Liver (tissue), 3 donors: ENCODE results near the gene HAUS7.

Experiments
- CTCF ChIP-seq: fragments of 150-350 bp; IDR thresholded peaks from 2 replicates; pipeline ENCODE4 v1.5.1; 2017; ENCODE audit warnings: improper control_type of control experiment, low read depth, low read length; ENCODE audit not compliant: missing input control
- FOXA1 ChIP-seq: IDR thresholded peaks from 2 replicates; pipeline ENCODE4 v1.6.1; 2016; ENCODE audit warnings: antibody characterized with exemption
- GABPA ChIP-seq, 2 donors: IDR thresholded peaks in 1 of 2; conservative IDR thresholded peaks in 1 of 2; 2 replicates each; pipeline ENCODE4 v1.6.1; 2016; ENCODE audit warnings: antibody characterized with exemption in 2 of 2, mild to moderate bottlenecking in 1 of 2, moderate library complexity in 1 of 2
- HNF4A ChIP-seq, 2 donors: conservative IDR thresholded peaks; 2 replicates each; pipeline ENCODE4 v1.6.1; 2016; ENCODE audit warnings: antibody characterized with exemption in 2 of 2, mild to moderate bottlenecking in 2 of 2
- JUND ChIP-seq, 2 donors: IDR thresholded peaks; 2 replicates each; pipeline ENCODE4 v1.6.1; 2016; ENCODE audit warnings: antibody characterized with exemption in 2 of 2
- MAX ChIP-seq: IDR thresholded peaks from 2 replicates; pipeline ENCODE4 v1.6.1; 2016; ENCODE audit warnings: antibody characterized with exemption
- RAD21 ChIP-seq, 2 donors: IDR thresholded peaks; 2 replicates each; pipeline ENCODE4 v1.6.1; 2016; ENCODE audit warnings: antibody characterized with exemption in 2 of 2, mild to moderate bottlenecking in 2 of 2
- REST ChIP-seq: IDR thresholded peaks from 2 replicates; pipeline ENCODE4 v1.6.1; 2016; ENCODE audit warnings: antibody characterized with exemption, mild to moderate bottlenecking
- SP1 ChIP-seq: IDR thresholded peaks from 2 replicates; pipeline ENCODE4 v1.6.1; 2018; ENCODE audit warnings: antibody characterized with exemption, mild to moderate bottlenecking
- TAF1 ChIP-seq: conservative IDR thresholded peaks from 2 replicates; pipeline ENCODE4 v1.6.1; 2016; ENCODE audit warnings: antibody characterized with exemption, mild to moderate bottlenecking
- YY1 ChIP-seq: IDR thresholded peaks from 2 replicates; pipeline ENCODE4 v1.6.1; 2016; ENCODE audit warnings: antibody characterized with exemption, mild to moderate bottlenecking
- donor health status: healthy.
- donor health status: healthy.

- TF ChIP-seq TAF1 (no peak), FOXA1 (no peak), HNF4A (conservative IDR thresholded peaks at IDR 0.05) (no peak), CTCF (no peak), JUND (IDR thresholded peaks at IDR 0.05) (no peak), REST (no peak), MAX (no peak), RAD21 (IDR thresholded peaks at IDR 0.05) (no peak), GABPA (IDR thresholded peaks at IDR 0.05 in 1 of 2, conservative IDR thresholded peaks at IDR 0.05 in 1 of 2) (no peak), SP1 (no peak), YY1 (no peak)
Observed at GRCh38 chrX:153517423-153517822, 47.0 kb upstream of the HAUS7 start, which contains the start of gene ATP2B3.
